ENCODE data around the gene SHKBP1. TPM values are rescaled to one million over a fixed set of nuclear protein-coding genes. Genes with fewer than 3 reads are reported as not detected.

The SHKBP1 gene
- total and polyA plus RNA-seq, 2 of the 13 experiments (the other 11 are each of a cell fraction or from before 2014, with no cell fraction given): 16.2 to 17.4 TPM

DNA sequence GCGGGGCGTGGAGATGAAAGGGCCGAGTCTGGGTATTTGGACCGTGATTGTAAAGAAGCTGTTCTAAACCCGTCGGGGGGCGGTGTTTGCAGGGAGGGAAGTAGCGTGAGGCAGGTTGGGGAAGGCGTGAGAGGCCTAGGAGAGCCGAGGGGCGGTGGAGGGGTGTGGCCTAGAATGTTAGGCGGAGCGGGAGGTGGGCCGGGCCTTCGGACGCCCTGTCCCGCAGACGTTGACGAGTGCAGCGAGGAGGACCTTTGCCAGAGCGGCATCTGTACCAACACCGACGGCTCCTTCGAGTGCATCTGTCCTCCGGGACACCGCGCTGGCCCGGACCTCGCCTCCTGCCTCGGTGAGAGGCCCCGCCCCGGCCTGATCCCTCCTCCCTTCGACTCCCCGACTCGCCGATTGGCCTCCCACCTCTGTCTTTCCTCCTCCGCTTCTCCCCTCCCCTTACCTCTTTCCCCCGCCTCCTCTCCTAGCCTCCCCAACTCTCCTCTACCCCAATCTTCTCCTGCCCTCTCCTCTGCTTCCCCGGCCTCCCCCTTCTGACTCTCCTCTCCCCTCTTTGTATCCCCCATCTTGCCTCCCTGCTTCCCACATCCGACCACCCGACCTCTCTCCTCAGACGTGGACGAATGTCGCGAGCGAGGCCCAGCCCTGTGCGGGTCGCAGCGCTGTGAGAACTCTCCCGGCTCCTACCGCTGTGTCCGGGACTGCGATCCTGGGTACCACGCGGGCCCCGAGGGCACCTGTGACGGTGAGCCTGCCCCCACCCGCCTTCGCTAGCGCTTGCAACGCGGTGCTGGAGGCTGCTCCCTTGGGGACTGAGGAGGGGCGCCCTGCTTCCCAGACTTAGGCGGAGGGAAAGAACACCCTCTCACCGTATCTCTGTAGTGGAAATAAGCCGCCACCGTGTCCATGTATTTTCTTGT is 37.3 kb downstream of the SHKBP1 start (continued):
- TF ChIP-seq, protein P1, sequence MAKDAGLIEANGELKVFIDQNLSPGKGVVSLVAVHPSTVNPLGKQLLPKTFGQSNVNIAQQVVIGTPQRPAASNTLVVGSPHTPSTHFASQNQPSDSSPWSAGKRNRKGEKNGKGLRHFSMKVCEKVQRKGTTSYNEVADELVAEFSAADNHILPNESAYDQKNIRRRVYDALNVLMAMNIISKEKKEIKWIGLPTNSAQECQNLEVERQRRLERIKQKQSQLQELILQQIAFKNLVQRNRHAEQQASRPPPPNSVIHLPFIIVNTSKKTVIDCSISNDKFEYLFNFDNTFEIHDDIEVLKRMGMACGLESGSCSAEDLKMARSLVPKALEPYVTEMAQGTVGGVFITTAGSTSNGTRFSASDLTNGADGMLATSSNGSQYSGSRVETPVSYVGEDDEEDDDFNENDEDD (CRISPR knock-in tag; IDR thresholded peaks at IDR 0.05; ENCODE audit: borderline replicate concordance): peak; percentile 30; the same call in 1 of the 2 replicates
- TF ChIP-seq ZNF777 (CRISPR knock-in tag; IDR thresholded peaks at IDR 0.05) (peak; percentile 91), SP2 (CRISPR knock-in tag; IDR thresholded peaks at IDR 0.05) (peak; percentile 50; the same call in 1 of the 2 replicates), SP1 (IDR thresholded peaks at IDR 0.05) (no peak), SP1 (CRISPR knock-in tag; IDR thresholded peaks at IDR 0.05) (peak; percentile 31; the same call in 1 of the 2 replicates), SAP130 (CRISPR knock-in tag; IDR thresholded peaks at IDR 0.05; ENCODE audit: low read depth) (no peak)
- TF ChIP-seq, protein P2, sequence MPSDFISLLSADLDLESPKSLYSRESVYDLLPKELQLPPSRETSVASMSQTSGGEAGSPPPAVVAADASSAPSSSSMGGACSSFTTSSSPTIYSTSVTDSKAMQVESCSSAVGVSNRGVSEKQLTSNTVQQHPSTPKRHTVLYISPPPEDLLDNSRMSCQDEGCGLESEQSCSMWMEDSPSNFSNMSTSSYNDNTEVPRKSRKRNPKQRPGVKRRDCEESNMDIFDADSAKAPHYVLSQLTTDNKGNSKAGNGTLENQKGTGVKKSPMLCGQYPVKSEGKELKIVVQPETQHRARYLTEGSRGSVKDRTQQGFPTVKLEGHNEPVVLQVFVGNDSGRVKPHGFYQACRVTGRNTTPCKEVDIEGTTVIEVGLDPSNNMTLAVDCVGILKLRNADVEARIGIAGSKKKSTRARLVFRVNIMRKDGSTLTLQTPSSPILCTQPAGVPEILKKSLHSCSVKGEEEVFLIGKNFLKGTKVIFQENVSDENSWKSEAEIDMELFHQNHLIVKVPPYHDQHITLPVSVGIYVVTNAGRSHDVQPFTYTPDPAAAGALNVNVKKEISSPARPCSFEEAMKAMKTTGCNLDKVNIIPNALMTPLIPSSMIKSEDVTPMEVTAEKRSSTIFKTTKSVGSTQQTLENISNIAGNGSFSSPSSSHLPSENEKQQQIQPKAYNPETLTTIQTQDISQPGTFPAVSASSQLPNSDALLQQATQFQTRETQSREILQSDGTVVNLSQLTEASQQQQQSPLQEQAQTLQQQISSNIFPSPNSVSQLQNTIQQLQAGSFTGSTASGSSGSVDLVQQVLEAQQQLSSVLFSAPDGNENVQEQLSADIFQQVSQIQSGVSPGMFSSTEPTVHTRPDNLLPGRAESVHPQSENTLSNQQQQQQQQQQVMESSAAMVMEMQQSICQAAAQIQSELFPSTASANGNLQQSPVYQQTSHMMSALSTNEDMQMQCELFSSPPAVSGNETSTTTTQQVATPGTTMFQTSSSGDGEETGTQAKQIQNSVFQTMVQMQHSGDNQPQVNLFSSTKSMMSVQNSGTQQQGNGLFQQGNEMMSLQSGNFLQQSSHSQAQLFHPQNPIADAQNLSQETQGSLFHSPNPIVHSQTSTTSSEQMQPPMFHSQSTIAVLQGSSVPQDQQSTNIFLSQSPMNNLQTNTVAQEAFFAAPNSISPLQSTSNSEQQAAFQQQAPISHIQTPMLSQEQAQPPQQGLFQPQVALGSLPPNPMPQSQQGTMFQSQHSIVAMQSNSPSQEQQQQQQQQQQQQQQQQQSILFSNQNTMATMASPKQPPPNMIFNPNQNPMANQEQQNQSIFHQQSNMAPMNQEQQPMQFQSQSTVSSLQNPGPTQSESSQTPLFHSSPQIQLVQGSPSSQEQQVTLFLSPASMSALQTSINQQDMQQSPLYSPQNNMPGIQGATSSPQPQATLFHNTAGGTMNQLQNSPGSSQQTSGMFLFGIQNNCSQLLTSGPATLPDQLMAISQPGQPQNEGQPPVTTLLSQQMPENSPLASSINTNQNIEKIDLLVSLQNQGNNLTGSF (CRISPR knock-in tag; IDR thresholded peaks at IDR 0.05): no peak
- TF ChIP-seq, protein P3, sequence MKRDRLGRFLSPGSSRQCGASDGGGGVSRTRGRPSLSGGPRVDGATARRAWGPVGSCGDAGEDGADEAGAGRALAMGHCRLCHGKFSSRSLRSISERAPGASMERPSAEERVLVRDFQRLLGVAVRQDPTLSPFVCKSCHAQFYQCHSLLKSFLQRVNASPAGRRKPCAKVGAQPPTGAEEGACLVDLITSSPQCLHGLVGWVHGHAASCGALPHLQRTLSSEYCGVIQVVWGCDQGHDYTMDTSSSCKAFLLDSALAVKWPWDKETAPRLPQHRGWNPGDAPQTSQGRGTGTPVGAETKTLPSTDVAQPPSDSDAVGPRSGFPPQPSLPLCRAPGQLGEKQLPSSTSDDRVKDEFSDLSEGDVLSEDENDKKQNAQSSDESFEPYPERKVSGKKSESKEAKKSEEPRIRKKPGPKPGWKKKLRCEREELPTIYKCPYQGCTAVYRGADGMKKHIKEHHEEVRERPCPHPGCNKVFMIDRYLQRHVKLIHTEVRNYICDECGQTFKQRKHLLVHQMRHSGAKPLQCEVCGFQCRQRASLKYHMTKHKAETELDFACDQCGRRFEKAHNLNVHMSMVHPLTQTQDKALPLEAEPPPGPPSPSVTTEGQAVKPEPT (CRISPR knock-in tag; IDR thresholded peaks at IDR 0.05; ENCODE audit: low read depth): no peak
- TF ChIP-seq, protein P4, sequence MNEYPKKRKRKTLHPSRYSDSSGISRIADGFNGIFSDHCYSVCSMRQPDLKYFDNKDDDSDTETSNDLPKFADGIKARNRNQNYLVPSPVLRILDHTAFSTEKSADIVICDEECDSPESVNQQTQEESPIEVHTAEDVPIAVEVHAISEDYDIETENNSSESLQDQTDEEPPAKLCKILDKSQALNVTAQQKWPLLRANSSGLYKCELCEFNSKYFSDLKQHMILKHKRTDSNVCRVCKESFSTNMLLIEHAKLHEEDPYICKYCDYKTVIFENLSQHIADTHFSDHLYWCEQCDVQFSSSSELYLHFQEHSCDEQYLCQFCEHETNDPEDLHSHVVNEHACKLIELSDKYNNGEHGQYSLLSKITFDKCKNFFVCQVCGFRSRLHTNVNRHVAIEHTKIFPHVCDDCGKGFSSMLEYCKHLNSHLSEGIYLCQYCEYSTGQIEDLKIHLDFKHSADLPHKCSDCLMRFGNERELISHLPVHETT (CRISPR knock-in tag; conservative IDR thresholded peaks at IDR 0.05): no peak
- TF ChIP-seq, protein P5, sequence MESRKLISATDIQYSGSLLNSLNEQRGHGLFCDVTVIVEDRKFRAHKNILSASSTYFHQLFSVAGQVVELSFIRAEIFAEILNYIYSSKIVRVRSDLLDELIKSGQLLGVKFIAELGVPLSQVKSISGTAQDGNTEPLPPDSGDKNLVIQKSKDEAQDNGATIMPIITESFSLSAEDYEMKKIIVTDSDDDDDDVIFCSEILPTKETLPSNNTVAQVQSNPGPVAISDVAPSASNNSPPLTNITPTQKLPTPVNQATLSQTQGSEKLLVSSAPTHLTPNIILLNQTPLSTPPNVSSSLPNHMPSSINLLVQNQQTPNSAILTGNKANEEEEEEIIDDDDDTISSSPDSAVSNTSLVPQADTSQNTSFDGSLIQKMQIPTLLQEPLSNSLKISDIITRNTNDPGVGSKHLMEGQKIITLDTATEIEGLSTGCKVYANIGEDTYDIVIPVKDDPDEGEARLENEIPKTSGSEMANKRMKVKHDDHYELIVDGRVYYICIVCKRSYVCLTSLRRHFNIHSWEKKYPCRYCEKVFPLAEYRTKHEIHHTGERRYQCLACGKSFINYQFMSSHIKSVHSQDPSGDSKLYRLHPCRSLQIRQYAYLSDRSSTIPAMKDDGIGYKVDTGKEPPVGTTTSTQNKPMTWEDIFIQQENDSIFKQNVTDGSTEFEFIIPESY (CRISPR knock-in tag; IDR thresholded peaks at IDR 0.05): 0 out of 2 replicates have a peak, but pooled peaks have one; percentile 40
- TF ChIP-seq, protein P6, sequence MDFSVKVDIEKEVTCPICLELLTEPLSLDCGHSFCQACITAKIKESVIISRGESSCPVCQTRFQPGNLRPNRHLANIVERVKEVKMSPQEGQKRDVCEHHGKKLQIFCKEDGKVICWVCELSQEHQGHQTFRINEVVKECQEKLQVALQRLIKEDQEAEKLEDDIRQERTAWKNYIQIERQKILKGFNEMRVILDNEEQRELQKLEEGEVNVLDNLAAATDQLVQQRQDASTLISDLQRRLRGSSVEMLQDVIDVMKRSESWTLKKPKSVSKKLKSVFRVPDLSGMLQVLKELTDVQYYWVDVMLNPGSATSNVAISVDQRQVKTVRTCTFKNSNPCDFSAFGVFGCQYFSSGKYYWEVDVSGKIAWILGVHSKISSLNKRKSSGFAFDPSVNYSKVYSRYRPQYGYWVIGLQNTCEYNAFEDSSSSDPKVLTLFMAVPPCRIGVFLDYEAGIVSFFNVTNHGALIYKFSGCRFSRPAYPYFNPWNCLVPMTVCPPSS (IDR thresholded peaks at IDR 0.05): no peak
